ENCODE measurements around the gene ELMO1.

GRCh38 chr7:36860681-36861080 is 588.0 kb downstream of the ELMO1 start:
- TF ChIP-seq CTCF (IDR thresholded peaks at IDR 0.05; ENCODE audit: low read depth, low read length, missing input control) (no peak), JUND (IDR thresholded peaks at IDR 0.05) (no peak)

Data from liver (tissue), 3 donors.